HS-5 (cell line): ENCODE results near the gene TRIM9.

Experiments
- DNase-seq: peaks from one replicate; pipeline ENCODE4 v3.0.0-alpha.2; 2012; ENCODE audit warnings: low read depth

TRIM9 gene

GRCh38 chr14:51056421-51056820 is 38.5 kb downstream of the TRIM9 start:
- DNase-seq = no peak

- DNase-seq = no peak
Observed at GRCh38 chr14:51053157-51053556, 41.7 kb downstream of the TRIM9 start.

- DNase-seq = no peak
Observed at GRCh38 chr14:51044961-51045360, 49.9 kb downstream of the TRIM9 start.

GRCh38 chr14:51041883-51042282 is 53.0 kb downstream of the TRIM9 start:
- DNase-seq = no peak

GRCh38 chr14:51041108-51041531 is 53.8 kb downstream of the TRIM9 start:
- no peak for DNase-seq

- no peak for DNase-seq
Observed at GRCh38 chr14:51039252-51039651, 55.7 kb downstream of the TRIM9 start.

GRCh38 chr14:51035611-51036192 is 59.2 kb downstream of the TRIM9 start:
- no peak for DNase-seq

GRCh38 chr14:51028851-51029754 is 65.8 kb downstream of the TRIM9 start:
- DNase-seq = no peak

GRCh38 chr14:51028361-51028760 is 66.5 kb downstream of the TRIM9 start:
- DNase-seq = no peak

- DNase-seq = no peak
Observed at GRCh38 chr14:51024377-51024776, 70.5 kb downstream of the TRIM9 start.

- DNase-seq = no peak
Observed at GRCh38 chr14:51023964-51024363, 70.9 kb downstream of the TRIM9 start.

- DNase-seq = no peak
Observed at GRCh38 chr14:51022769-51023168, 72.1 kb downstream of the TRIM9 start.

GRCh38 chr14:51020024-51020710 is 74.7 kb downstream of the TRIM9 start:
- DNase-seq = no peak

- no peak for DNase-seq
Observed at GRCh38 chr14:51019089-51019488, 75.8 kb downstream of the TRIM9 start.

- peak; percentile 19 for DNase-seq
Observed at GRCh38 chr14:51018521-51018920, 76.4 kb downstream of the TRIM9 start.

- no peak for DNase-seq
Observed at GRCh38 chr14:51014625-51015024, 80.3 kb downstream of the TRIM9 start.

- no peak for DNase-seq
Observed at GRCh38 chr14:51014086-51014485, 80.8 kb downstream of the TRIM9 start.

- DNase-seq = no peak
Observed at GRCh38 chr14:51012055-51012454, 82.8 kb downstream of the TRIM9 start.

GRCh38 chr14:51008446-51008845 is 86.5 kb downstream of the TRIM9 start:
- no peak for DNase-seq

GRCh38 chr14:51006781-51007211 is 88.1 kb downstream of the TRIM9 start:
- DNase-seq = peak; percentile 72

GRCh38 chr14:51006324-51006723 is 88.6 kb downstream of the TRIM9 start:
- DNase-seq = no peak

GRCh38 chr14:51004801-51005526 is 89.9 kb downstream of the TRIM9 start:
- peak; percentile 32 for DNase-seq
